SH-SY5Y (cell line): ENCODE results near the gene SUCLG2.

Experiments used
- GATA2 ChIP-seq: IDR thresholded peaks from 2 replicates; pipeline ENCODE4 v1.6.1; 2011; ENCODE audit warnings: mild to moderate bottlenecking, low read depth, low read length
- GATA3 ChIP-seq: IDR thresholded peaks from 2 replicates; pipeline ENCODE4 v1.6.1; 2011; ENCODE audit warnings: low read depth, mild to moderate bottlenecking, low read length, moderate library complexity

DNA sequence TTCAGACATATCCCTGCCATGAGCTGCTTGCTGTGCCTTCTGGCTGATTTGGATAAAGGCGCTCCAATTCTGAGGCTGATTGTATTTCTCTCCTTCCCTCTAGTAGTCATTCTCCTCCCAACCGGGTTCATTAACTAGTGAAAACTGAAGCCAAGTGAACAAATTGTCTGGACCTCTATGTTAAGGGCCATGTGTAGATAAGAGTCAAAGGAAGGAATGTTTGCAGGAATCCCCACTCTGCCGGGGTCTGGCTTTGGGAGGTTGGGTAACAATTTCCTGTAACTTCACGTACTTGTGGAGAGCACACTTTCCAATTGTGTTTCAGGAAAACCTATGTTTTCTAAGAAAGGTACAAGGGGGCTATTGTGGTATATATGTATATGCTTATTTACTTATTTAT is 38.2 kb upstream of the SUCLG2 start:
- TF ChIP-seq GATA2 (no peak), GATA3 (no peak)
